Upper lobe of left lung (tissue), 6 donors: ENCODE measurements around the gene SEPTIN7. TPM values are rescaled to one million over a fixed set of nuclear protein-coding genes. Genes with fewer than 3 reads are reported as not detected.

Source experiments
- ATAC-seq, 2 donors: fragments of 200-7000 bp; cut with Tn5 transposase; one replicate each; pipeline ENCODE4 v1.9.1; 2022; ENCODE audit warnings: mild to moderate bottlenecking in 2 of 2, moderate library complexity in 2 of 2; ENCODE audit not compliant: low FRiP score in 2 of 2
- DNase-seq, 2 donors: peaks; one replicate each; pipeline ENCODE4 v3.0.0-alpha.2; 2019 to 2020
- H3K27ac ChIP-seq, 4 donors: fragments of 200-600 bp; sonication (generic); one replicate each; pipeline ENCODE4 v1.5.1; 2016 to 2019
- H3K27me3 ChIP-seq, 4 donors: fragments of 200-600 bp; sonication (generic); one replicate each; pipeline ENCODE4 v1.5.1; 2017 to 2019
- H3K36me3 ChIP-seq, 4 donors: fragments of 200-600 bp; sonication (generic); one replicate each; pipeline ENCODE4 v1.5.1; 2016 to 2019
- H3K4me1 ChIP-seq, 4 donors: fragments of 200-600 bp; sonication (generic); one replicate each; pipeline ENCODE4 v1.5.1; 2018 to 2019
- H3K4me3 ChIP-seq, 4 donors: fragments of 200-600 bp; sonication (generic); one replicate each; pipeline ENCODE4 v1.5.1; 2017 to 2019; ENCODE audit warnings: mild to moderate bottlenecking in 2 of 4, moderate library complexity in 1 of 4
- H3K9me3 ChIP-seq, 4 donors: fragments of 200-600 bp; sonication (generic); one replicate each; pipeline ENCODE4 v1.5.1; 2018 to 2019
- EP300 ChIP-seq, 4 donors: sonication (generic); formaldehyde crosslinking; IDR thresholded peaks; one replicate each; pipeline ENCODE4 v1.5.1; 2017; ENCODE audit warnings: antibody characterized with exemption in 4 of 4, control low read depth in 2 of 4
- POLR2A ChIP-seq, 4 donors: fragments of 450-650 bp; IDR thresholded peaks; one replicate each; pipeline ENCODE4 v1.5.1; 2016 to 2017; ENCODE audit warnings: antibody characterized with exemption in 4 of 4, mild to moderate bottlenecking in 2 of 4
- POLR2AphosphoS5 ChIP-seq, 2 donors: sonication (generic); formaldehyde crosslinking; IDR thresholded peaks; one replicate each; pipeline ENCODE4 v1.5.1; 2017; ENCODE audit warnings: antibody characterized with exemption in 2 of 2
- WGBS, 2 donors: methylation state at CpG; one replicate each; pipeline ENCODE4 v1.1.5; 2017 to 2018; 5-methylcytosine and 5-hydroxymethylcytosine counted together
- total RNA-seq, 6 donors: library from RNA; depleted of rRNA in 4 of 6; stranded (reverse); fragments of >200 nt in 4 of 6; gene quantifications; one replicate each; pipeline versions ENCODE4 v1.1.0 to v1.2.1, GENCODE V29; 2016 to 2021
- TF ChIP-seq, protein P1 (sequence below), 6 experiments: fragments of 450-650 bp in 4 of 6; fragments of 200-600 bp in 2 of 6; sonication (generic) in 2 of 6; IDR thresholded peaks; one replicate each; pipeline ENCODE4 v1.5.1; 2016 to 2019; ENCODE audit warnings: antibody characterized with exemption in 6 of 6
- donor health status: DM: no; HTN: no; CAD: no; lungs with moderate emphysema.
- donor health status: DM: no; HTN: yes; CAD: no; lungs with severe emphysema.

SEPTIN7 gene
- total RNA-seq, 6 donors from 2014 or later: 47.1 to 215 (median 142) TPM

DNA sequence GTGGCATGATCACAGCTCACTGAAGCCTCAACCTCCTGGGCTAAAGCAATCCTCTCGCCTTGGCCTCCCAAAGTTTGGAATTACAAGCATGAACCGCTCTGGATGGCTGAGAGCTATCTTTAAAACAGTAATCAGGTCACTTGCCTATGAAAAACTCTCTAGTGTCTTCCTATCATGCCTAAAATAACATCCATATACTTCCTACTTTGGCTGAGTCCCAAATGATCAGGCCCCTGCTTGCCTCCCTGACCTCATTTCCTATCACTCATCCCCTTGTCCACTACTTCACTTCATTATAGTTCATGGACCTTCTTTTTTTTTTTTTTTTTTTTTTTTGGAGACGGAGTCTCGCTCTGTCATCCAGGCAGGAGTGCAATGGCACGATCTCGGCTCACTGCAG, 28.0 kb downstream of the SEPTIN7 start:
- H3K9me3 ChIP-seq: no peaks in the 10 kb centered on the region
- H3K36me3 ChIP-seq: peaks cover 0 to 13% (median 0%) of the 10 kb centered on the region in 4 donors
- DNase-seq (no peak), ATAC-seq (no peak)
- TF ChIP-seq POLR2A (IDR thresholded peaks at IDR 0.05) (no peak), POLR2AphosphoS5 (IDR thresholded peaks at IDR 0.05) (no peak), EP300 (IDR thresholded peaks at IDR 0.05) (no peak)
- TF ChIP-seq, protein P1, sequence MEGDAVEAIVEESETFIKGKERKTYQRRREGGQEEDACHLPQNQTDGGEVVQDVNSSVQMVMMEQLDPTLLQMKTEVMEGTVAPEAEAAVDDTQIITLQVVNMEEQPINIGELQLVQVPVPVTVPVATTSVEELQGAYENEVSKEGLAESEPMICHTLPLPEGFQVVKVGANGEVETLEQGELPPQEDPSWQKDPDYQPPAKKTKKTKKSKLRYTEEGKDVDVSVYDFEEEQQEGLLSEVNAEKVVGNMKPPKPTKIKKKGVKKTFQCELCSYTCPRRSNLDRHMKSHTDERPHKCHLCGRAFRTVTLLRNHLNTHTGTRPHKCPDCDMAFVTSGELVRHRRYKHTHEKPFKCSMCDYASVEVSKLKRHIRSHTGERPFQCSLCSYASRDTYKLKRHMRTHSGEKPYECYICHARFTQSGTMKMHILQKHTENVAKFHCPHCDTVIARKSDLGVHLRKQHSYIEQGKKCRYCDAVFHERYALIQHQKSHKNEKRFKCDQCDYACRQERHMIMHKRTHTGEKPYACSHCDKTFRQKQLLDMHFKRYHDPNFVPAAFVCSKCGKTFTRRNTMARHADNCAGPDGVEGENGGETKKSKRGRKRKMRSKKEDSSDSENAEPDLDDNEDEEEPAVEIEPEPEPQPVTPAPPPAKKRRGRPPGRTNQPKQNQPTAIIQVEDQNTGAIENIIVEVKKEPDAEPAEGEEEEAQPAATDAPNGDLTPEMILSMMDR (IDR thresholded peaks at IDR 0.05): no peak
- H3K27ac ChIP-seq: no peak overlapping the region
- H3K27me3 ChIP-seq: no peaks in the 10 kb centered on the region
- peaks cover 24 to 59% (median 33%) of the 10 kb centered on the region in 4 donors for H3K4me1 ChIP-seq
- 90% methylated on average over 5 to 6 of the region's 6 CpGs for WGBS, 2 donors
- H3K4me3 ChIP-seq: no peak overlapping the region

- H3K27me3 ChIP-seq: no peaks in the 10 kb centered on the region
- peaks cover 0 to 22% (median 2%) of the 10 kb centered on the region in 4 donors for H3K36me3 ChIP-seq
- no peak for ATAC-seq
- H3K4me3 ChIP-seq: no peak overlapping the region
- DNase-seq: no peak
- H3K9me3 ChIP-seq: no peaks in the 10 kb centered on the region
- no peak for TF ChIP-seq EP300 (IDR thresholded peaks at IDR 0.05)
- TF ChIP-seq, protein P1 (IDR thresholded peaks at IDR 0.05): no peak
- TF ChIP-seq POLR2A (IDR thresholded peaks at IDR 0.05): no peak
- TF ChIP-seq POLR2AphosphoS5 (IDR thresholded peaks at IDR 0.05): no peak
- peaks cover 14 to 35% (median 24%) of the 10 kb centered on the region in 4 donors for H3K4me1 ChIP-seq
- H3K27ac ChIP-seq: no peak overlapping the region
Observed at GRCh38 chr7:35831208-35831607, 30.4 kb downstream of the SEPTIN7 start.

GRCh38 chr7:35839860-35840854, 39.3 kb downstream of the SEPTIN7 start:
- ATAC-seq: no peak
- Histone ChIP-seq H3K36me3 (peaks cover 0 to 12% (median 3%) of the 10 kb centered on the region in 4 donors), H3K9me3 (no peaks in the 10 kb centered on the region), H3K27ac (no peak overlapping the region), H3K27me3 (no peaks in the 10 kb centered on the region), H3K4me3 (no peak overlapping the region), H3K4me1 (peaks cover 0 to 9% (median 4%) of the 10 kb centered on the region in 4 donors)
- no peak for DNase-seq
- 100% methylated on average over 1 of the region's 1 CpG for WGBS, 2 donors
- TF ChIP-seq POLR2AphosphoS5 (IDR thresholded peaks at IDR 0.05): no peak
- no peak for TF ChIP-seq POLR2A (IDR thresholded peaks at IDR 0.05)
- no peak for TF ChIP-seq EP300 (IDR thresholded peaks at IDR 0.05)
- TF ChIP-seq, protein P1 (IDR thresholded peaks at IDR 0.05): no peak

DNA sequence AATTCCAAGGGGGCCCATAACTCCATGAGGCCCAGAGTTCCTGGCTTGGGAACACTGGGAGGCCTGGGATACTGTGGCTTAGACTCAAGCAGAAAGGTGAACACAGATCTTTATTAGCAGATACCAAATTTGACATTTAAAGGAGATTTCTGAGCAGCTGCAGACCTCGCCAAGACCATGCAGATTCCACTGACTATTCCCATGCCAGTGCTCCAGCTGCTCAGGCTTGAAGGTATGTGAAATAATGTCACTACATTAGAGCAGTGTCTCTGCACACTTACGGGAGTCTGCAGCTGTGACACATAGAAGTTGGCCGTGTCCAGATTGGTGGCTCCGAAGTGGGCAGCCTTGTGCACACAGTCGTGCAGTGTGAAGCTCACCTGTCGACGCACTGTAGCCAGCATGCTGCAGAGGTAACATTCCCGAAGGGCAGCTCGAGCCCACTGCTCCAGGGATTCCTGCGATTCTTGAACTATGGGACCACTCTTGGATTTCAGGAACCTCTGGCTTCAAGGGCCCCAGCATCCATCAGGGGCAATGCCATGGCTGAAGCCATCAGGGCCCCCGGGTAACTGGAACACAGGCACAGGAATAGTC, 46.1 kb downstream of the SEPTIN7 start:
- H3K4me3 ChIP-seq: no peak overlapping the region
- H3K9me3 ChIP-seq: no peaks in the 10 kb centered on the region
- peaks cover 0 to 14% (median 6%) of the 10 kb centered on the region in 4 donors for H3K36me3 ChIP-seq
- ATAC-seq (no peak), DNase-seq (no peak)
- peaks cover 0 to 13% (median 9%) of the 10 kb centered on the region in 4 donors for H3K4me1 ChIP-seq
- no peak overlapping the region for H3K27ac ChIP-seq
- TF ChIP-seq EP300 (IDR thresholded peaks at IDR 0.05) (no peak), POLR2A (IDR thresholded peaks at IDR 0.05) (no peak), POLR2AphosphoS5 (IDR thresholded peaks at IDR 0.05) (no peak)
- TF ChIP-seq, protein P1 (IDR thresholded peaks at IDR 0.05): no peak
- 93 to 98% methylated on average over 11 of the region's 11 CpGs for WGBS, 2 donors
- no peaks in the 10 kb centered on the region for H3K27me3 ChIP-seq
